Endothelial cell of umbilical vein (primary cell): ENCODE results near the gene ABCB9. TPM values are rescaled to one million over a fixed set of nuclear protein-coding genes. Genes with fewer than 3 reads are reported as not detected.

Source experiments
- BruUV-seq: library from RNA; stranded (reverse); fragments of 400-500 nt; replicated peaks from 2 replicates; lab custom pipeline; 2021; lab: Mats Ljungman, UMichigan
- CTCF ChIA-PET: fragments of 300-600, 350-600 bp; sonication (Branson Sonifier 250); formaldehyde crosslinking; loops from one replicate; lab custom pipeline; 2021; ENCODE audit warnings: antibody characterized with exemption, inconsistent platforms; lab: Charles Lee
- POLR2A ChIA-PET: fragments of 300-600, 350-600 bp; sonication (Branson Sonifier 250); formaldehyde crosslinking; loops from one replicate; lab custom pipeline; 2021; ENCODE audit warnings: antibody characterized with exemption, inconsistent platforms; lab: Charles Lee
- DNase-seq: peaks from one replicate; pipeline ENCODE4 v3.0.0-alpha.2; 2011; ENCODE audit warnings: low read depth, low spot score
- FAIRE-seq: peaks from 2 replicates; lab custom pipeline; 2011; peaks lifted over from hg19 to GRCh38; lab: Jason Lieb, UNC
- H2AFZ ChIP-seq: 2 replicates; pipeline ENCODE4 v1.6.0; 2012; ENCODE audit warnings: low read depth, low read length, control low read depth, inconsistent platforms
- H3K27ac ChIP-seq: 2 replicates; pipeline ENCODE4 v1.5.1; 2011; ENCODE audit warnings: low read depth, mild to moderate bottlenecking, control low read depth, low read length, moderate library complexity; ENCODE audit not compliant: insufficient read depth
- H3K27me3 ChIP-seq, 2 experiments: 2 replicates each; pipeline versions ENCODE4 v1.6.0 to v1.6.1; 2011; ENCODE audit warnings: low read length in 2 of 2, mixed read lengths in 1 of 2; ENCODE audit not compliant: control insufficient read depth in 2 of 2, insufficient read depth in 2 of 2
- H3K36me3 ChIP-seq, 2 experiments: 2 replicates in 1 of 2; 3 replicates in 1 of 2; pipeline ENCODE4 v1.5.1; 2011; ENCODE audit warnings: low read length in 2 of 2, mild to moderate bottlenecking in 1 of 2, moderate library complexity in 1 of 2; ENCODE audit not compliant: control insufficient read depth in 2 of 2, insufficient read depth in 2 of 2; ENCODE audit errors: extremely low read depth in 1 of 2
- H3K4me1 ChIP-seq: 3 replicates; pipeline ENCODE4 v1.5.1; 2011; ENCODE audit warnings: mild to moderate bottlenecking, low read length; ENCODE audit not compliant: control insufficient read depth, insufficient read depth; ENCODE audit errors: extremely low read depth
- H3K4me2 ChIP-seq: 2 replicates; pipeline ENCODE4 v1.6.1; 2011; ENCODE audit warnings: low read length, control low read depth, mixed read lengths; ENCODE audit not compliant: insufficient read depth
- H3K4me3 ChIP-seq, 3 experiments: fragments of 200-600 bp in 1 of 3; sonication (generic), shearing (Covaris generic) in 1 of 3; replicated peaks in 1 of 3; 2 replicates each; pipeline ENCODE4 v1.5.1; 2011 to 2016; ENCODE audit warnings: control low read depth in 3 of 3, low read length in 3 of 3, mild to moderate bottlenecking in 2 of 3, inconsistent platforms in 1 of 3, low read depth in 1 of 3, moderate library complexity in 1 of 3; ENCODE audit not compliant: insufficient read depth in 1 of 3
- H3K79me2 ChIP-seq: 2 replicates; pipeline ENCODE4 v1.6.0; 2012; ENCODE audit warnings: low read length, inconsistent platforms; ENCODE audit not compliant: control insufficient read depth, insufficient read depth
- H3K9ac ChIP-seq: replicated peaks from 2 replicates; pipeline ENCODE3; 2011; ENCODE audit warnings: low read length, control low read depth; ENCODE audit not compliant: insufficient read depth; ENCODE audit errors: extremely low read depth
- H3K9me1 ChIP-seq: replicated peaks from 3 replicates; pipeline ENCODE4 v1.6.0; 2011; ENCODE audit warnings: mild to moderate bottlenecking, low read length; ENCODE audit not compliant: control insufficient read depth, insufficient read depth; ENCODE audit errors: extremely low read depth
- H3K9me3 ChIP-seq: replicated peaks from 2 replicates; pipeline ENCODE4 v1.5.1; 2012; ENCODE audit warnings: low read length, inconsistent platforms; ENCODE audit not compliant: control insufficient read depth, insufficient read depth
- H4K20me1 ChIP-seq: replicated peaks from 2 replicates; pipeline ENCODE3; 2011; ENCODE audit warnings: mild to moderate bottlenecking, low read length; ENCODE audit not compliant: control insufficient read depth, insufficient read depth; ENCODE audit errors: extremely low read depth
- EZH2 ChIP-seq: IDR thresholded peaks from 2 replicates; pipeline ENCODE4 v1.6.1; 2012; ENCODE audit warnings: borderline replicate concordance, low read depth, mild to moderate bottlenecking, moderate library complexity, low read length, inconsistent platforms; ENCODE audit not compliant: severe bottlenecking
- FOS ChIP-seq: IDR thresholded peaks from 2 replicates; pipeline ENCODE4 v1.6.1; 2011; ENCODE audit warnings: mild to moderate bottlenecking, low read length, moderate library complexity, borderline replicate concordance; ENCODE audit not compliant: insufficient read depth
- GATA2 ChIP-seq: IDR thresholded peaks from 2 replicates; pipeline ENCODE4 v1.7.0; 2011; ENCODE audit warnings: low read depth, mild to moderate bottlenecking, moderate library complexity, mixed read lengths, low read length; ENCODE audit not compliant: insufficient read length, insufficient read depth
- JUN ChIP-seq: IDR thresholded peaks from 2 replicates; pipeline ENCODE4 v1.6.1; 2011; ENCODE audit warnings: borderline replicate concordance, low read depth; ENCODE audit not compliant: insufficient read length, insufficient read depth
- MYC ChIP-seq: IDR thresholded peaks from one replicate; pipeline ENCODE4 v1.6.1; 2011; ENCODE audit warnings: mild to moderate bottlenecking, low read depth, low read length
- POLR2A ChIP-seq: IDR thresholded peaks from 2 replicates; pipeline ENCODE4 v1.6.1; 2012; ENCODE audit warnings: low read depth, mild to moderate bottlenecking, control low read depth, low read length
- POLR2AphosphoS5 ChIP-seq: IDR thresholded peaks from 2 replicates; pipeline ENCODE4 v1.6.1; 2012; ENCODE audit warnings: low read depth, mild to moderate bottlenecking, control low read depth, low read length, moderate library complexity; ENCODE audit not compliant: insufficient read depth
- dilution Hi-C: fragments of 300-500 bp; cut with MboI; formaldehyde crosslinking; loops from one replicate; pipeline ENCODE4 v1.15.0; 2019; ENCODE audit warnings: low sequenced_read_pairs; ENCODE audit not compliant: extremely low pct_ligation_motif_present
- intact Hi-C: fragments of 100-400 bp; cut with micrococcal nuclease; formaldehyde crosslinking; loops from one replicate; pipeline ENCODE4 v1.10.0; 2022
- polyA plus RNA-seq, 4 experiments: library from polyadenylated mRNA; depleted of rRNA in 3 of 4; stranded (reverse) in 3 of 4; unstranded in 1 of 4; fragments of >200 nt; gene quantifications; 2 replicates each; pipeline versions ENCODE4 v1.2.1 to v1.2.3, GENCODE V29; 2011 to 2012; ENCODE audit warnings: missing spikeins in 1 of 4
- total RNA-seq: library from RNA; stranded (reverse); gene quantifications from 2 replicates; pipeline ENCODE4 v1.2.3, GENCODE V29; 2021
- TF ChIP-seq, protein P1 (sequence below): IDR thresholded peaks from 2 replicates; pipeline ENCODE4 v1.6.1; 2011; ENCODE audit not compliant: insufficient read depth, insufficient read length
- TF ChIP-seq, protein P2 (sequence below), 2 donors: IDR thresholded peaks; 1 replicate in 1 of 2; 2 replicates in 1 of 2; pipeline ENCODE4 v1.5.1; 2011; ENCODE audit warnings: low read length in 2 of 2, mild to moderate bottlenecking in 2 of 2, moderate library complexity in 2 of 2, control low read depth in 1 of 2, inconsistent platforms in 1 of 2, low read depth in 1 of 2; ENCODE audit not compliant: insufficient read depth in 1 of 2; ENCODE audit errors: extremely low read depth in 1 of 2

ABCB9 gene
- total and polyA plus RNA-seq, 2 donors (not counting 3 experiments of a cell fraction or from before 2014, with no cell fraction given) = 11.7 to 16.9 TPM

GRCh38 chr12:122976648-122976975 is 10.3 kb upstream of the ABCB9 start:
- Histone ChIP-seq H3K4me2 (no peak overlapping the region), H4K20me1 (no peaks in the 10 kb centered on the region), H3K4me3 (no peak overlapping the region), H3K27ac (no peak overlapping the region), H2AFZ (no peak overlapping the region), H3K79me2 (peaks cover 10% of the 10 kb centered on the region), H3K9me1 (no peaks in the 10 kb centered on the region), H3K9ac (no peak overlapping the region), H3K9me3 (no peaks in the 10 kb centered on the region), H3K4me1 (peaks cover 20% of the 10 kb centered on the region), H3K27me3 (no peaks in the 10 kb centered on the region), H3K36me3 (peaks cover 0 to 2% of the 10 kb centered on the region in 2 experiments)
- ChIA-PET POLR2A (no interaction called here), CTCF (interaction anchor here (3.9 kb wide), 1 partner anchor 262 kb away, joined by 24 read pairs; no protein-coding TSS in a partner anchor)
- no peak for FAIRE-seq
- no peak for DNase-seq
- no TSS peak for BruUV-seq
- intact Hi-C loops = no loop called here
- dilution Hi-C loops = no loop called here
- TF ChIP-seq GATA2 (no peak), EZH2 (no peak), FOS (no peak), POLR2A (no peak)

DNA sequence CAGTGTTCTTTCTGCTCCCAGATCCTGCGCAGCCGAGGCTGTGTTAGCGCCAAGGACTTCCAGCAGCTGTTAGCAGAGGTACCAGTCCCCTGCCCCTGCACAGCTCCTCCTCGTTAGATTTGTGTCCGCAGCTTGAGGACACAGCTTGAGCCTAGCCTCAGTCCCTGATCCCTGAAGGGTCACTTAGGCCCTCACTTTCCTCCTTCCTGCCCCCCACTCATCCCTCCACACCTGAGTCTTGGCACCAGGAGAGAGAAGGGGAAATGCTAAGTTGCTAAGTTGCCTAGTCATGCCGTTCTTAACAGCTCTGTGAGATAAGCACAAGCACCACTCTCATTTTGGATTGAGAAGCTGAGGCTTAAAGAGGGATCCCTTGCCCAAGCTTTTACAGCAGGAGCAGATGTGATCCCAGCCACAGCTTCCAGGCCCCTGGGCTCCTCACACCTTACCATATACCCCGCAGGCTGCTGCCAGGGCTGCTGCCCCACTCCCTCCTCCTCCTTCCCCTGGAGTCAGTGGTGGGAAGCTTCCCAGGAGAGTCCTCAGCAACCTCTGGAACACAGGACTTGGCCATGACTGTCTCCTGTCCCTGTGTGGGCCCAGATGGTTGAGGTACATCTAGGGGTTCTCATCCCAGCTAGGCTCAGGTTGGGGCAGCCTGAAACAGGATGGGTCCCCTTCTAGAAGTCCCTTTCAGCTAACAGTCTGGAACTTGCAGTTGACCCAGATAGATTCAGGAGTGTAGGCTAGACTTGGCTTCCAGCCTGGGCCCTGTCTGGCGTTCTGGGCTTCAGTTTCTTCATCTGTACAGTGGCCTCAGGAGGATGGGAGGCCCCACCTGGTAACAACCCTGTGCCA is 9.8 kb upstream of the ABCB9 start:
- Histone ChIP-seq H3K27ac (peak overlapping the region; percentile 99), H3K4me2 (peak overlapping the region; percentile 61), H3K9me3 (no peaks in the 10 kb centered on the region), H3K9ac (peak overlapping the region; percentile 98), H3K4me3 (peak overlapping the region; percentile 65 to 87 (median 84)), H3K9me1 (no peaks in the 10 kb centered on the region), H2AFZ (no peak overlapping the region), H3K27me3 (no peaks in the 10 kb centered on the region), H3K79me2 (peaks cover 4% of the 10 kb centered on the region), H4K20me1 (no peaks in the 10 kb centered on the region), H3K36me3 (peaks cover 0 to 2% of the 10 kb centered on the region in 2 experiments), H3K4me1 (peaks cover 18% of the 10 kb centered on the region)
- FAIRE-seq (no peak), DNase-seq (peak; percentile 35)
- no peak for TF ChIP-seq FOS
- TF ChIP-seq, protein P1, sequence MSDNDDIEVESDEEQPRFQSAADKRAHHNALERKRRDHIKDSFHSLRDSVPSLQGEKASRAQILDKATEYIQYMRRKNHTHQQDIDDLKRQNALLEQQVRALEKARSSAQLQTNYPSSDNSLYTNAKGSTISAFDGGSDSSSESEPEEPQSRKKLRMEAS = no peak
- TF ChIP-seq EZH2 = no peak
- no peak for TF ChIP-seq GATA2
- no peak for TF ChIP-seq POLR2AphosphoS5
- TF ChIP-seq, protein P2, sequence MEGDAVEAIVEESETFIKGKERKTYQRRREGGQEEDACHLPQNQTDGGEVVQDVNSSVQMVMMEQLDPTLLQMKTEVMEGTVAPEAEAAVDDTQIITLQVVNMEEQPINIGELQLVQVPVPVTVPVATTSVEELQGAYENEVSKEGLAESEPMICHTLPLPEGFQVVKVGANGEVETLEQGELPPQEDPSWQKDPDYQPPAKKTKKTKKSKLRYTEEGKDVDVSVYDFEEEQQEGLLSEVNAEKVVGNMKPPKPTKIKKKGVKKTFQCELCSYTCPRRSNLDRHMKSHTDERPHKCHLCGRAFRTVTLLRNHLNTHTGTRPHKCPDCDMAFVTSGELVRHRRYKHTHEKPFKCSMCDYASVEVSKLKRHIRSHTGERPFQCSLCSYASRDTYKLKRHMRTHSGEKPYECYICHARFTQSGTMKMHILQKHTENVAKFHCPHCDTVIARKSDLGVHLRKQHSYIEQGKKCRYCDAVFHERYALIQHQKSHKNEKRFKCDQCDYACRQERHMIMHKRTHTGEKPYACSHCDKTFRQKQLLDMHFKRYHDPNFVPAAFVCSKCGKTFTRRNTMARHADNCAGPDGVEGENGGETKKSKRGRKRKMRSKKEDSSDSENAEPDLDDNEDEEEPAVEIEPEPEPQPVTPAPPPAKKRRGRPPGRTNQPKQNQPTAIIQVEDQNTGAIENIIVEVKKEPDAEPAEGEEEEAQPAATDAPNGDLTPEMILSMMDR (IDR thresholded peaks at IDR 0.05; ENCODE audit: extremely low read depth in 1 of 2, insufficient read depth in 1 of 2, low read depth in 1 of 2, low read length in 2 of 2) = no peak
- no peak for TF ChIP-seq POLR2A
- no peak for TF ChIP-seq JUN
- TF ChIP-seq MYC = no peak
- dilution Hi-C loops = no loop called here
- intact Hi-C loops = loop anchor here (1.0 to 2.0 kb wide), 3 partner anchors 33 to 257 kb away; partner anchors contain the start of genes MPHOSPH9, MTRFR and PITPNM2
- CTCF ChIA-PET = interaction anchor here (0.7 to 3.9 kb wide), 6 partner anchors 10 to 262 kb away, joined by 3 to 24 read pairs (median 6); partner anchors contain the start of genes ABCB9, MPHOSPH9, MTRFR and PITPNM2
- POLR2A ChIA-PET = interaction anchor here (2.8 kb wide), 1 partner anchor 257 kb away, joined by 15 read pairs; the partner anchor contains the start of genes MPHOSPH9 and MTRFR
- BruUV-seq = no TSS peak
